ENCODE measurements around the gene HAGH.

Gene HAGH

DNA sequence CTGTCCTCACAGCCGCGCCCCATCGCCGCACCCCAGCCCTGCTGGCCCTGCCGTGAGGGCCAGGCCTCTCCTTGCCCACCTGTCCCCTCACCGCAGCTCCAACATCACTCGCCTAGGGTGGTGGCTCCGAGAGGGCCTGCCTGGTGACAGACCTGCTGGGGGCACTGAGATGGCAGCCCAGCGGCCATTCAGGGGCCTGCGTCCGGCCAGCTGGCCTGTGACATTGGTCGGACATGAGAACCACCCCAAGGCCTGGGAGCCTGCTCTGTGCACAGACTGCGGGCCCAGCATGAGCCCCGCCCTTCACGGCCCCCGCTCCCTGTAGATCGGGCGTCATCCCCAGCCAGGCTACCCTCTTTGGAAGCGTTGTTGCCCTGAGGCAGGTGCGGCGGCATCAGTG is 67.1 kb downstream of the HAGH start:
- Histone ChIP-seq H3K36me3 (ENCODE audit: insufficient read depth) (no peaks in the 10 kb centered on the region), H4K20me1 (ENCODE audit: insufficient read depth) (no peaks in the 10 kb centered on the region), H3K27me3 (ENCODE audit: insufficient read depth, low read depth) (no peaks in the 10 kb centered on the region)

GRCh38 chr16:1758923-1759322 is 67.7 kb downstream of the HAGH start:
- Histone ChIP-seq H3K27ac (no peak overlapping the region), H3K27me3 (ENCODE audit: insufficient read depth, low read depth) (no peaks in the 10 kb centered on the region), H4K20me1 (ENCODE audit: insufficient read depth) (no peaks in the 10 kb centered on the region), H3K4me1 (ENCODE audit: low read depth, poor library complexity, severe bottlenecking) (no peaks in the 10 kb centered on the region), H2AFZ (ENCODE audit: low read depth) (no peak overlapping the region), H3K4me2 (no peak overlapping the region), H3K79me2 (ENCODE audit: insufficient read depth, low read depth) (no peaks in the 10 kb centered on the region), H3K36me3 (ENCODE audit: insufficient read depth) (no peaks in the 10 kb centered on the region), H3K9ac (no peak overlapping the region), H3K4me3 (IDR thresholded peaks at IDR 0.05; ENCODE audit: insufficient read depth, low read depth, low read length) (no peak overlapping the region)
- TF ChIP-seq CTCF (conservative IDR thresholded peaks at IDR 0.05; ENCODE audit: low read depth, low read length), result no peak

More for the DNA sequence above, 67.1 kb downstream of the HAGH start:
- Histone ChIP-seq H3K4me1 (ENCODE audit: low read depth, poor library complexity, severe bottlenecking) (no peaks in the 10 kb centered on the region), H3K9ac (no peak overlapping the region), H3K4me3 (IDR thresholded peaks at IDR 0.05; ENCODE audit: insufficient read depth, low read depth, low read length) (no peak overlapping the region), H3K4me2 (no peak overlapping the region), H3K27ac (no peak overlapping the region), H3K79me2 (ENCODE audit: insufficient read depth, low read depth) (no peaks in the 10 kb centered on the region), H2AFZ (ENCODE audit: low read depth) (no peak overlapping the region)
- no peak for TF ChIP-seq CTCF (conservative IDR thresholded peaks at IDR 0.05; ENCODE audit: low read depth, low read length)

DNA sequence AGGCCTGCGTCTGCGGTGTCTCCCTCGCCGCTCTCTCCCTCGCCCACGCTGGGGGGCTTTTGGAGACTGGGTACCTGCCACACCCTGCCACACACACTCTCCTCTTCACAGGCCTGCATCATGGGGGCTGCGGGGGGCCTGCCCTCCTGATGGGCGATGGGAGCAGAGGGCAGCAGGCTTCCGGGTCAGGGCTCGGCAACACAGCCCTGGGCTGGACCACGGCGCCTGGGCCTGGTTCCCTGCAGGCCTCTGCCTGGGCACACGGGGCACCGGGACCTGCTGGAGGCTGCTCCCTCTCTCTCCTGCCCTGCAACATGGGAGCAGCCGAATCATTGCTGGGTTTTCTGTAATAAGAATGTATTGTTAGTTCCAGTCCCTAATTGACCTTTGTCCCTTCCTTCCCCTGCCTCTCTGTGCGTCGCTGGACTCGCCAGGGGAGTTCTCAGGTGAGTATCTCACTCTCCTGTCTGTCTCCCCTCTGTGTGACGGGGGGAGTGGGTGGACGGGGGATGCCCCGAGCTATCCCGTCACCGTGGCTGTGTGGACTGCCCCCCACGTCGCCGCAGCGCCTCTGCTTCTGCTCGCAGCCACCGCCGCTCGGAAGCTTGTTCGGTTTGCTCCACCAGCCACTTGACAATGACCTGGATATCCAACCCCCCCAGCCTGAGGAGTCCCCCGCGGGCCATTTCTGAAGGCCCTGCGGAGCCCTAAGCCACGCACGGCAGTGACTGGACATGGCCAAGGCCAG is 68.7 kb downstream of the HAGH start:
- Histone ChIP-seq H3K9ac (no peak overlapping the region), H3K36me3 (ENCODE audit: insufficient read depth) (no peaks in the 10 kb centered on the region), H3K4me2 (no peak overlapping the region), H3K27me3 (ENCODE audit: insufficient read depth, low read depth) (no peaks in the 10 kb centered on the region), H3K27ac (no peak overlapping the region), H2AFZ (ENCODE audit: low read depth) (no peak overlapping the region), H4K20me1 (ENCODE audit: insufficient read depth) (no peaks in the 10 kb centered on the region), H3K4me1 (ENCODE audit: low read depth, poor library complexity, severe bottlenecking) (no peaks in the 10 kb centered on the region), H3K4me3 (IDR thresholded peaks at IDR 0.05; ENCODE audit: insufficient read depth, low read depth, low read length) (no peak overlapping the region), H3K79me2 (ENCODE audit: insufficient read depth, low read depth) (no peaks in the 10 kb centered on the region)
- no peak for TF ChIP-seq CTCF (conservative IDR thresholded peaks at IDR 0.05; ENCODE audit: low read depth, low read length)

Measured in KMS-11 (cell line).